ENCODE data around the gene ZFYVE19. TPM values are rescaled to one million over a fixed set of nuclear protein-coding genes. Genes with fewer than 3 reads are reported as not detected.

The ZFYVE19 gene
- total RNA-seq, 2 experiments from 2014 or later, result 28.2 TPM

DNA sequence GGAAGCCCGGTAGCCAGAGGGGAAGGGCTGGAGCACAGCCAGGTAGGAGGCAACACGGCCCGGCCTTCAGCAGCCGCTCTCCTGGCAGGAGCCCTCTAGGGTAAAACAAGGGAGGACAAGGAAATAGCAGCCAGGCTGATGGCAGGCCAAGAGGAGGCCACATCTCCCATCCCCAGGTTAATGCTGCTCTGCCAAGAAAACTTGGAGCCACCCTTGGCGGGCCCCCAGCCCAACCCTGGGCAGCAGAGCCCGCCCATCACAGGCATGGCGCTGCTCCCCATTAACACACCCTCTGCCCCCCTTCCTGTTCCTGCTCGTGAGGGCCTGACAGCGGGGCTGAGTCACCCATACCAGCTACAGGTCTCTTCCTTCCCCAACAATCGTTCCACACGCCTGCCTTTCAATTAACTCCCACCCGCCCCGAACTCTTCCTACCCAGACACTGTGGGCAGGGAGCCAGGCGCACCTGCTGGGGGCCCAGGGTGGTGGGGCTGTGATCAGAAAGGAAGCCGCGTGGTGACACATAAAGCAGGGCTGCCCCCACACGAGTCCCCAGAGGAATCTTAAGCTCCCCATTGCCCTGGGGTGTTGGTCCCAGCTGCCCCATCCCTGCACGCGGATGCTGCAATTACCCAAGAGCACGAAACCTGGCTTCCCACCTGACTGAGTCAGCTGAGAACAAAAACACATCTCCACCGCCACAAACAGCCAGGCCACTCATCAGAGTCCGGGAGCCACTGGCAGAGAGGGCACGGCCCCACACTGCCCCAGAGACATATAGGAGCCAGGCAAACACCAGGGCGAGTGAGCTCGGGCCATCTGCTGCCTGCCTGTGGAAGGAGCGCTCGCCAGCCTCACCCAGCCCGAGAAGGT is 37.4 kb upstream of the ZFYVE19 start, which contains the start of gene C15orf62:
Gene C15orf62, plus strand, starts transcription at position 707 of the 873 bp plus-strand sequence. CDS start 516 bp downstream, outside the sequence.
- peak; percentile 43 for ATAC-seq
- peaks cover 41% of the 10 kb centered on the region for H3K4me1 Mint-ChIP-seq
- peaks cover 3% of the 10 kb centered on the region for H3K36me3 Mint-ChIP-seq
- H3K9me3 Mint-ChIP-seq (ENCODE audit: low read depth), result no peaks in the 10 kb centered on the region
- CTCF ChIA-PET, result interaction anchor here (1.2 to 2.1 kb wide), 3 partner anchors 10 to 18 kb away, joined by 5 to 13 read pairs (median 5); no protein-coding TSS in a partner anchor
- H3K27me3 Mint-ChIP-seq, result no peaks in the 10 kb centered on the region
- H3K4me3 Mint-ChIP-seq, result no peak within 1 kb of the TSS
- H3K27ac Mint-ChIP-seq, result peak within 1 kb of the TSS; percentile 85
- DNase-seq, result peak; percentile 64

DNA sequence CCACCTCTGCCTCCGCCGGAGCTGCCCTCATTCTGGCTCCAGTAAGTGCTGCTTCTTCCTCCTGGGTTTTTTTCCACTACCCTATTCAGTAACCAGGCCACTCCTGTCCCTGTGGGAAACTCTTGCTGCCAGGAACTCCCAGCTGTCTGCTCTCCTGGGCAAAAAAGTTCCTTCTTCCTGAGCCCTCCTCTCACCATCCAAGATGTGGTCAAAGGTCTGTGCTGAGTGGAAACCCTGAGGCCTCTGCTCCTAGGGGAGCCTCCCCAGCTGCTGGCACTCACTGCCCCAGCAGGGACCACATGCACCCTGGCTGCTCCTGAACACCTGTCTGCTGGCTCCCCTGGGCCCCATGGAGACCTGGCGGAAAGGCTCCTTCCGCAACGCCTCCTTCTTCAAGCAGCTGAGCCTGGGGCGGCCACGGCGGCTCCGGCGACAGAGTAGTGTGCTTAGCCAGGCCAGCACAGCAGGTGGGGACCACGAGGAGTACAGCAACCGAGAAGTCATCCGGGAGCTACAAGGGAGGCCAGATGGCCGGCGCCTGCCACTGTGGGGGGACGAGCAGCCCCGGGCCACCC is 36.7 kb upstream of the ZFYVE19 start:
- H3K27ac Mint-ChIP-seq, result peak overlapping the region; percentile 63
- no peak for ATAC-seq
- peaks cover 7% of the 10 kb centered on the region for H3K36me3 Mint-ChIP-seq
- no peaks in the 10 kb centered on the region for H3K9me3 Mint-ChIP-seq (ENCODE audit: low read depth)
- CTCF ChIA-PET, result interaction anchor here (1.2 to 2.1 kb wide), 2 partner anchors 11 to 12 kb away, joined by 5 to 13 read pairs; no protein-coding TSS in a partner anchor
- no peak for DNase-seq
- H3K4me3 Mint-ChIP-seq, result no peak overlapping the region
- peaks cover 34% of the 10 kb centered on the region for H3K4me1 Mint-ChIP-seq
- H3K27me3 Mint-ChIP-seq, result no peaks in the 10 kb centered on the region

DNA sequence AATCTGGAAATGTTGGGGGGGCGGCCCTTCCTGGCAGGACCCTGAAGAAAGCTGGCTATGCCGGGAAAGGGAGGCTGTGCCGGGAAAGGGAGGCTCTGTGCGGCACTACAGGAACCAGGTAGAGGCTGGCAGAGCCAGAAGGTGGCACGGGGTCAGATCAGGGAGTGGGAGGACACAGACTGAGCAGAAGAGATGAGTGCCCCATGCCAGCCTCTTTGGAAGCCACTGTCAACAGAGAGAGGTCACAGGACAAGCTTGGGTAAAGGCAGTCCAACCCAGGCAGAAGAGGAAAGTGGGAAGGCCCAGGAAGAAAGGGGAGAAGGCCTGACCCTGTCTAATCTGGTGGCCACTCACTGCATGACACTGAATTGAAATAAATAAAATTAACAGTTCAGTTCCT is 35.6 kb upstream of the ZFYVE19 start:
- ATAC-seq, result no peak
- Mint-ChIP-seq H3K9me3 (ENCODE audit: low read depth) (no peaks in the 10 kb centered on the region), H3K4me1 (peaks cover 24% of the 10 kb centered on the region), H3K4me3 (no peak overlapping the region), H3K27me3 (no peaks in the 10 kb centered on the region), H3K36me3 (peaks cover 7% of the 10 kb centered on the region), H3K27ac (no peak overlapping the region)
- DNase-seq, result no peak
- CTCF ChIA-PET, result no interaction called here

DNA sequence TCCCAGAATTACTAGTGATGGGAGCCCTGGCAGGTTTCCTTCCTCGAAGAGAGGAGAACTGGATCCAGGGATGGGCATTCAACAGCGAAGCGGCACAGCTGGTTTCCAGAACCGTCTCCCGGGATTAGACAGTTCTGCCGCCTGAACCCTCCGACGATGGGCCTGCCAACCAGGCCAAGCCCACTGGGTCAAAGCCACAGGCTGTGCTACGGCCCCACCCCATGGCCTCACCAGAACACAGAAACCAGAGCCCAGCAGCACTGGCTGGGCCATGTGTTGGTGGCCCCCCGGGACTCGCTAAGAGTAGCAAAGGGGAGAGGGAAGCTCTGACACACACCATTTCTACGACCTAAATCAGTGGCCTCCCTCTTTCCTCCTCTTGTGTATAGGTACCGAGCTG is 34.9 kb upstream of the ZFYVE19 start:
- Mint-ChIP-seq H3K27ac (no peak overlapping the region), H3K4me3 (no peak overlapping the region), H3K9me3 (ENCODE audit: low read depth) (no peaks in the 10 kb centered on the region), H3K27me3 (no peaks in the 10 kb centered on the region), H3K36me3 (peaks cover 13% of the 10 kb centered on the region), H3K4me1 (peaks cover 28% of the 10 kb centered on the region)
- DNase-seq, result no peak
- no peak for ATAC-seq
- CTCF ChIA-PET, result no interaction called here

DNA sequence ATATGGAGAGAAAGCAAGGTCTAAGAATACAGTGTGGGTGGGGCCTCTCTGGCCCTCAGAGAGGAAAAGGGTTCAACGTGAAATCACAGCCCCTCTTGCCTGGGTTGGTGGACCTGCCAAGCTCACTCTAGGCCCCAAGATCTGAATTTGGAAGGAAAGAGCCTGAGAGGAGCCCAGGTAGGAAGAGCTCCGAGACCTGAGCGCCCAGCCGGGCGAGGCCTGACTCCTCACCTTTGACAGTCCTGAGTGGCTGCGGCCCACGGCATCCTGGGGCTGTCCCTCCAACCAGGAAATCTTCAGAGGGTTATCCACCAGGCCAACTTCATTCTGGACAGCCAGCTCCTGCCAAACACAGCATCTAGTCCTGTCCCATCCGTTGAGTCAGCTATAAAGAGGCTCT is 33.4 kb upstream of the ZFYVE19 start:
- no peaks in the 10 kb centered on the region for H3K9me3 Mint-ChIP-seq (ENCODE audit: low read depth)
- no peak for ATAC-seq
- DNase-seq, result no peak
- CTCF ChIA-PET, result interaction anchor here (0.7 to 1.5 kb wide), 3 partner anchors 9 to 204 kb away, joined by 3 to 6 read pairs (median 5); partner anchors contain the start of gene RPUSD2
- no peaks in the 10 kb centered on the region for H3K27me3 Mint-ChIP-seq
- peaks cover 26% of the 10 kb centered on the region for H3K4me1 Mint-ChIP-seq
- peaks cover 13% of the 10 kb centered on the region for H3K36me3 Mint-ChIP-seq
- no peak overlapping the region for H3K4me3 Mint-ChIP-seq
- no peak overlapping the region for H3K27ac Mint-ChIP-seq

DNA sequence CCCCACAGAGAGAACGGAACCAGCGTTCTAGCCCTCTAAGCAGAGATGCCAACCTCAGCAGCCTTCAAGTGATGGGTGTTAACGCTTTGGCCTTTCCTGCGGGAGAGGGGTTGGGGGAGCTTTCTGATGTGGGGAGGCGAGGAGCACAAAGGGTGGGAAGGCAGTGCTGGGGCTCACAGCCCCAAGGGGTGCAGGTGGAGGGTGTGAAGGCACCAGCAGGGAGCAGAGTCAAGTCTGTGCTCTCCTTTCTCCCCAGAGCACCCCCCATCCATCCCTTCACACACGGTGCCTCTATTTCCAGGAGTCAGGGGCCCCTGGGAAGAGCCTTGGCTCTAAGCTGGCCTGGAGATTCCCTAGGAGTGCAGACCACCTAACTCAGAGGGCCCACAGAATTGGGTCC is 33.0 kb upstream of the ZFYVE19 start:
- CTCF ChIA-PET, result interaction anchor here (1.5 kb wide), 1 partner anchor 9 kb away, joined by 5 read pairs; no protein-coding TSS in a partner anchor
- Mint-ChIP-seq H3K27ac (no peak overlapping the region), H3K9me3 (ENCODE audit: low read depth) (no peaks in the 10 kb centered on the region), H3K4me1 (peaks cover 23% of the 10 kb centered on the region), H3K4me3 (no peak overlapping the region), H3K36me3 (peaks cover 13% of the 10 kb centered on the region), H3K27me3 (no peaks in the 10 kb centered on the region)
- DNase-seq, result no peak
- no peak for ATAC-seq

DNA sequence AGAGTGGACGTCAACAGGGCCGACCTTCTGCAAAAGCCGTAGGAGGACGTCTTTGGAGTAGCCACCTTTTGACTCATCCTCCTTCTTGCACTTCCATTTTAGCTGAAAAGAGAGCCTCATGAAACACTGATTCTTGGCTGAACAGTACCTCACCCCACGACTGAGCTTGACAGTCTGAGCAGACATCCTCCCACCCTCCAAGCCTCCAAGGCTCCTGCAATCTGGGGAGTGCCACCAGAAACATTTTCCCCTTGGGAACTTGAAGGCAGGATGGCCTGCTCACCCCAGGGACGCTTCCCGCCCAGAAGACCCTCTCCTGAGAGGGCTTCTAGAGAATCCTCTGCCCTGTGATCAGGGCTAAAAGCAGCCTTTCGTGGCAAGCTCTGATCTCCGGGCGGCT is 31.9 kb upstream of the ZFYVE19 start:
- Mint-ChIP-seq H3K4me1 (peaks cover 18% of the 10 kb centered on the region), H3K9me3 (ENCODE audit: low read depth) (no peaks in the 10 kb centered on the region), H3K4me3 (no peak overlapping the region), H3K36me3 (peaks cover 15% of the 10 kb centered on the region), H3K27me3 (no peaks in the 10 kb centered on the region), H3K27ac (no peak overlapping the region)
- CTCF ChIA-PET, result no interaction called here
- ATAC-seq, result no peak
- DNase-seq, result no peak

DNA sequence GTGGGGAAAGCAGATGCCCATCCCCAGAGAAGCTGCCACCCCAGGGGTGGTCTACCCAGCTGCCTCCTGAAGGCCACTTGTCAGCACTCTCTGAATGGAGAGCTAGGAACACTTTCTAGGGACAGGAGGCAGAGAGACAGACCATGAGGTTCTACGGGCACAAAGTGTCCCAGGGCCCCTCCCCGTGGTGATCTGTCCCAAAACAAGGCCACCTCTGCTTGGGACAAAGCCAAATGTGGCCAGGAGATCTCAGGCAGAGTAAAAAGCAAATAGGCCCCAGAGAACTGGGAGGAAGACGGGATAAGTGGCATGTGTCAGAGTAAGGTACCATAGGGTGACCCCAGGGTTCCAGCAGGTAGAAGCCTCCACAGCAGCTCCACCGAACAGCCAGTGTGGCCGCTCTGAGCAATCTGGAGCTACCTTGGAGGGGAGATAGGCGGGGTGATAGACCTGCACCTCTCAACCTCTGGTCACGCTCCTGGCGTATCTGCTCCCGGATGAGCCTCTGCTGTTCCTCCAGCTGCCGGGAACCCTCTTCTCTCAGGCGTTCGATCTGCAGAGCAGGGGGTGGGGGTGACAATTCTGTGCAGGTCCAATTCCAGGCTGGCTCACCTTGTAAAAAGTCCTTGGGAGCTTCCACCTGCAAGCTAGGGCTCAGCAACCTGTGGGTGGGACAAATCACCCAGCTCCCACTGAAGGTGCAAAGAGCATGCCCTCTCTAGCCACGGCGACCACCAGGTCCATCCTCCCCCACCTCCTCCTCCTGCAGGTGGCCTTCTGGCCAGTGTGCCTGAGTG is 31.0 kb upstream of the ZFYVE19 start:
- H3K4me1 Mint-ChIP-seq, result peaks cover 15% of the 10 kb centered on the region
- no peaks in the 10 kb centered on the region for H3K9me3 Mint-ChIP-seq (ENCODE audit: low read depth)
- CTCF ChIA-PET, result interaction anchor here (0.8 to 2.5 kb wide), 2 partner anchors 32 to 99 kb away, joined by 4 to 8 read pairs; no protein-coding TSS in a partner anchor
- H3K4me3 Mint-ChIP-seq, result no peak overlapping the region
- DNase-seq, result no peak
- H3K27ac Mint-ChIP-seq, result no peak overlapping the region
- peaks cover 14% of the 10 kb centered on the region for H3K36me3 Mint-ChIP-seq
- H3K27me3 Mint-ChIP-seq, result no peaks in the 10 kb centered on the region
- no peak for ATAC-seq

DNA sequence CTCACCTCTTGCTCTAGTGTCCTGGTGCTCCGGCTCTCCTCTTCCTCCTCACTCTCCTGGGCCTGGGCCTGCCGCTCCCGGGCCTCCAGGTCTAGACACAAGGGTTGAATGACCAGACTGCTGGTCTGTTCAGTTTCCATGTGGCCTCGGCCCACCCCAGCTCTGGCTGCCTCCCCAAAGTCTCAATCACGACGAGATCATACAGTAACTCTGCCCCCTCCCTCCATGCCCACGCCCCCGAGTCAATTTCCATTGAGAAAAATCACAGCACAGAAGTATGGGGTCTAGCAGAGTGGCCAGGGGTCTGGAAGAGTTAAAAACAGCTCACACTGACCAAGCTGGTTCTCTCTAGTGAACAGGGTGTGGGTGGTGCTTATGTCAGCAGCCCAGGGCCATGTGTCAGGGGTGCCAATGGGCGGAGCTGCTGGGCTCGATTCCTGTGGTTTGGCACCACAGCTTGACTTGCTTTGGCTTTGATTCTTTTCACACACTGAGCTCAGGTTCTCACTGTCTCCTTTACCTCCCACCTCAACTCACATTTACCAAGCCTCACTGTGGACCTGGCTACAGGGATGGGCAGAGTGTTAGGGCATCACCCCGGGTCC is 30.2 kb upstream of the ZFYVE19 start:
- ATAC-seq (peak; percentile 82), DNase-seq (peak; percentile 63)
- H3K27me3 Mint-ChIP-seq, result no peaks in the 10 kb centered on the region
- H3K9me3 Mint-ChIP-seq (ENCODE audit: low read depth), result no peaks in the 10 kb centered on the region
- H3K4me1 Mint-ChIP-seq, result peaks cover 15% of the 10 kb centered on the region
- H3K27ac Mint-ChIP-seq, result peak overlapping the region; percentile 66
- H3K4me3 Mint-ChIP-seq, result no peak overlapping the region
- CTCF ChIA-PET, result interaction anchor here (0.8 to 2.5 kb wide), 2 partner anchors 32 to 99 kb away, joined by 4 to 8 read pairs; no protein-coding TSS in a partner anchor
- H3K36me3 Mint-ChIP-seq, result peaks cover 14% of the 10 kb centered on the region

DNA sequence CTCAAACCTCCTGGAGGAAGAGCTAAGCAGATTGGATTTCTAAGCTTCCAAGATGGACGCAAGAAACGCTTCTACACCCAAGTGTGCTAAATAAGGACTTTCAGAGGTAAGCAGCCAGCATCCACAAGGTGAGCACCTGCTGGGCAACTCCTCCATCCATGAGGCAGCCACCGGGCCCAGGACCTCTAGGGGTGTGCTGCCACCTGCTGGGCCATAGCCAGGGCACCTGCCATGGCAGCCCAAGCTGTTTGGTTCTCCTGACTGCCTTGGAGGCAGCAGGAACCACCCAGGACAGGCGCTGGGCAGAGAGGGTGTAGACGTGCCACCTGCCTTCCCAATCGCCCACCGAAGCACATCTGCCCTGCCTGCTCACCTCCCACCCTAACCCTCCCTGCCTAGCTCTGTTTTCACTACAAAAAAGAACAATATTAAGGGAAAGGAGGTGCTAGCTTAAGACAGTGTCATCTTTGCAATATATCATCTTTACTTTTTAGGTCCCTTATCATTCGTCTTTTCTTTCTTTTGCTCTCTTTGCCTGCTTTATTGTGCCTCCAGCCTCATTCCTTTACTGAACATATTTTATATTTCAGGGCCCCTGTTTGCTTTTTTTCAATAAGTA is 24.2 kb upstream of the ZFYVE19 start:
- H3K27me3 Mint-ChIP-seq, result no peaks in the 10 kb centered on the region
- H3K4me1 Mint-ChIP-seq, result peaks cover 18% of the 10 kb centered on the region
- peak; percentile 99 for ATAC-seq
- DNase-seq, result peak; percentile 86
- H3K9me3 Mint-ChIP-seq (ENCODE audit: low read depth), result no peaks in the 10 kb centered on the region
- CTCF ChIA-PET, result interaction anchor here (0.5 to 3.3 kb wide), 43 partner anchors 9 to 621 kb away, joined by 3 to 26 read pairs (median 4); partner anchors contain the start of genes BUB1B, C15orf62, DNAJC17 and GCHFR
- no peak overlapping the region for H3K4me3 Mint-ChIP-seq
- peak overlapping the region; percentile 30 for H3K27ac Mint-ChIP-seq
- H3K36me3 Mint-ChIP-seq, result peaks cover 3% of the 10 kb centered on the region

DNA sequence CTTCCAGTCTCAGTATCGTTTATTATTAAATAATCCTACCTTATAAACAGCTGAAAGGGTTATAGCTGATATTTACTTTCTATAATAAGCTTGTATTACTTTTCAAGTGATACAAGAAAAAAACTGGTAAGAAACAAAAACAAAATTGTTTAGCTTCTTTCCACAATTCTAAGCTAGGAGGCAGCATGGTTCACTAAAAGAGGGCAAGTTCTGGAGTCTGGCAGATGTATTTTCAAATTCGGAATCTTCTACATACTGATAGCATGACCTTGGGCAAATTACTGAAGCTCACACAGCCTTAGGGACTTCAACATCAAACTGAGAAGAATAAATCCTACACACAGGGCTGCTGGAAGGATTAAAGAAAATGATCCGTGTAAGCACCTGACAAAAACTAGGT is 21.7 kb upstream of the ZFYVE19 start:
- Mint-ChIP-seq H3K36me3 (no peaks in the 10 kb centered on the region), H3K9me3 (ENCODE audit: low read depth) (no peaks in the 10 kb centered on the region), H3K4me3 (no peak overlapping the region), H3K4me1 (peaks cover 22% of the 10 kb centered on the region), H3K27me3 (no peaks in the 10 kb centered on the region), H3K27ac (no peak overlapping the region)
- no peak for DNase-seq
- CTCF ChIA-PET, result interaction anchor here (1.1 to 5.4 kb wide), 6 partner anchors 15 to 110 kb away, joined by 3 to 24 read pairs (median 4); partner anchors contain the start of gene VPS18
- ATAC-seq, result no peak

DNA sequence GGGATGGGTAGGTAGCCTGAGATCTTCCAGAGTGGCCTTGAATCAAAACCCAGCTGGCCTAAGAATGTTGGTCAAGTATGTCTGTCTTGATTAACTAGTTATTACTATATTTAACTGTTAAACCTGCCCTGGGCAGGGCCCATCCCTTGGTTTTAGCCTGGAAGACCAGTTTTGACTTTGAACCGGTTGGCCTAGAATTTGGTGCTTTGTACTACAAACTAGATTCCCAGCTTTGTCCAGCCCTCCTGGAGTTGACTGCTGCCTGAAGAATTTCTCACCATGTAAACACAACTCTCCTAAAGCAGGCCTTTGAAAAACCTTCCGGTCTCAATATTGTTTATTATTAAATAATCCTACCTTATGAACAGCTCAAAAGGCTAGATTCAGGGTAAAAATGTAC is 21.1 kb upstream of the ZFYVE19 start:
- H3K4me1 Mint-ChIP-seq, result peaks cover 22% of the 10 kb centered on the region
- H3K27me3 Mint-ChIP-seq, result no peaks in the 10 kb centered on the region
- no peaks in the 10 kb centered on the region for H3K9me3 Mint-ChIP-seq (ENCODE audit: low read depth)
- DNase-seq (no peak), ATAC-seq (no peak)
- no peaks in the 10 kb centered on the region for H3K36me3 Mint-ChIP-seq
- CTCF ChIA-PET, result interaction anchor here (0.7 to 5.4 kb wide), 6 partner anchors 42 to 250 kb away, joined by 3 to 24 read pairs (median 4); partner anchors contain the start of gene VPS18
- H3K27ac Mint-ChIP-seq, result no peak overlapping the region
- H3K4me3 Mint-ChIP-seq, result no peak overlapping the region

All from activated CD8-positive, alpha-beta memory T cell treated with anti-CD3 and anti-CD28 coated beads, Interleukin-2, amount 10 ng/mL, durations not matched to agents 7 days and 5 days (primary cell).